ENCODE measurements around the gene GNAT2. TPM values are rescaled to one million over a fixed set of nuclear protein-coding genes. Genes with fewer than 3 reads are reported as not detected.

Gene GNAT2
- total RNA-seq, 4 donors from 2014 or later, result 0.33 TPM; not detected in 3

DNA sequence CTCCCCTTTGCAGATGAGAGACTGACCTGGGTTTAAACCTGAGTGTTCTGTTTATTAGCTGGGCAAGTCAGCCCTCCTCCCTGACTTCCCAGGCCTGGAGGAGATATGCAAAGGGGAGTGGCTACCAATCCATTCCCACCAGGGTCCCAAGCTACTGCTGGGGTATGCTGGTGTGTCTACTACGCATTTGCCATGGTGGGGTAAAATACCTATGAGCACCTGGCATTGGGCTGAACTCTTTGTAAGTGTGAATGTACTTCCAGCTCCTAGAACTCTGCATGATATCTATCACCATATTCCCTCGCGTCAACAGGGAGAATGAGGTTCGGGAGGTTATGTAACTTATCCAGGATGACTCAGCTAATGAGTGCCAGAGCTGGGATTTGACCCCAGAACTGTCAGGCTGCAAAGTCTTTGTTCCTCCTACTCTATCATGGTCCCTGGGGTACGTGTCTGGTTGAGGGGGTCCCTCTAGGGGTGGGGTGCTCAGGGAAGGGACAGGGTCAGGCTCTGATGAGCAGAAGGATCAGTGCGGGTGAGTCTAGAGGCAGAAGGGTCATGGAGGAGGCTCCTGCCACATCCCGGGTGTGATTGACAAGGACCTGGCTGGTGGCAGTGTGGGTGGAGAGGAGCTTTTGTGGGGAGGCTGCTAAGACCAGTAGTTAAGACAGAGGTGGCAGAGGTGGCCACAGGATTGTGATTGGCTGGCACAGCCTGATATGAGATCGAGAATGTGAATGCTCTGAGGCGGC lies 17.0 kb upstream of the GNAT2 start:
- no peak for TF ChIP-seq POLR2A (IDR thresholded peaks at IDR 0.05; ENCODE audit: low read depth)
- TF ChIP-seq CTCF (IDR thresholded peaks at IDR 0.05), result no peak
- TF ChIP-seq EP300 (IDR thresholded peaks at IDR 0.05), result no peak
- 66% methylated on average over 8 of the region's 9 CpGs for WGBS
- H3K4me3 ChIP-seq, result no peak overlapping the region
- peak; percentile 89 for DNase-seq (ENCODE audit: extremely low spot score)
- no peaks in the 10 kb centered on the region for H3K27me3 ChIP-seq
- no peak overlapping the region for H3K27ac ChIP-seq (replicated peaks in 1 of 4)
- peaks cover 9 to 39% (median 23%) of the 10 kb centered on the region in 4 donors for H3K4me1 ChIP-seq
- peaks cover 0 to 6% (median 4%) of the 10 kb centered on the region in 4 donors for H3K36me3 ChIP-seq
- H3K9me3 ChIP-seq, result no peaks in the 10 kb centered on the region
- intact Hi-C loops (cut with DNase I), result no loop called here

GRCh38 chr1:109635862-109636200 lies 16.4 kb upstream of the GNAT2 start:
- no peak for TF ChIP-seq CTCF (IDR thresholded peaks at IDR 0.05)
- no peak for TF ChIP-seq POLR2AphosphoS5 (IDR thresholded peaks at IDR 0.05)
- TF ChIP-seq POLR2A (IDR thresholded peaks at IDR 0.05; ENCODE audit: low read depth), result no peak
- TF ChIP-seq EP300 (IDR thresholded peaks at IDR 0.05), result no peak
- H3K9me3 ChIP-seq, result no peaks in the 10 kb centered on the region
- peaks cover 0 to 11% (median 9%) of the 10 kb centered on the region in 4 donors for H3K36me3 ChIP-seq
- intact Hi-C loops (cut with DNase I), result no loop called here
- no peak overlapping the region for H3K27ac ChIP-seq (replicated peaks in 1 of 4)
- DNase-seq (ENCODE audit: extremely low spot score), result peak; percentile 31
- peaks cover 9 to 42% (median 23%) of the 10 kb centered on the region in 4 donors for H3K4me1 ChIP-seq
- H3K27me3 ChIP-seq, result no peaks in the 10 kb centered on the region
- 80% methylated on average over 2 of the region's 2 CpGs for WGBS
- no peak overlapping the region for H3K4me3 ChIP-seq

DNA sequence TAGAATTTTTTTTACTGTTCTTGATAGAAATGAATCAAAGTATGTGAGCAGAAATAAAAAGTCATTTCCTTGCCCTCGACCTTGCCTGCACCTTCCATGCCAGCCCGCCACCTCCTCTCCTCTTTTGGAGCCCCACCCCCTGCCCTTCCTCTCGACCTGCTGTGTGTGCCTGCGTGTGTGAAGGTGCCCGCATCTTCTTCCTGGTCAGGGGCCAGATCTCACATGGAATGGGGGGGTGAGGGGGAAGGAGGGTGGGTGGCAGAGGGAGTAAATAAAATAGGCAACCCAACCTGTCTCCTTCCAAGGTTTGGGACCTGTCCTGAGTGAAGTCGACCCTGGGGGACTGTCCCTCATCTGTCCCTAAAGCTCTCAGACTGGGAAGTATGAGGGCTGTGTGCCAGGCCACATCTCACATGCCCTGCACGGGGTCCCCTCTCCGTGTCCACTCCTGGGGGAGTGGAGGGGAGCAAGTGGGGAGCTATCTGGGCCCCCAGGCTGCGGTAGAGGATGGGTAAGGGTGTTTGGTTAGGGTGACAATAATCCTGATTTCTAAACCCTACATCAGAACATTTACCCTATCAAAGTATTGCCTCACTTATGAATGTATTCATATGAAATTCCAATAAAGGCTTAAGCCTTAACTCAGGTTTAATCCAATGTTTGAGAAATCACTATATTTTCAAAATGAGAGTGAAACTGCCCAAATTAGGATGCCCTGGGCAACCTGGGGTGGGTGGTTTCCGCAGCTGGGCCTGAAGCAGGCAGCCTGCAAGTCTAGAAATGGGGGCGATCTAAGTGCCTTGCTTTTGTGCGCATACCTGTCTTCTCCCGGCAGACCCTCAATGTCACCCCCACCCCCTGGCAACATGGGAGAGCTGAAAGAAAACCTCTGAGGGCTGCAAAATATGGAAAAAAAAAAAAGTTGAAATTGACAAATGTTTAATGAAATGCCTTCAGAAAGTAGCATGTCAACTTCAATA lies 15.6 kb upstream of the GNAT2 start:
- Histone ChIP-seq H3K4me1 (peaks cover 9 to 38% (median 23%) of the 10 kb centered on the region in 4 donors), H3K27ac (replicated peaks in 1 of 4) (no peak overlapping the region), H3K27me3 (no peaks in the 10 kb centered on the region), H3K9me3 (no peaks in the 10 kb centered on the region), H3K4me3 (no peak overlapping the region), H3K36me3 (peaks cover 0 to 15% (median 13%) of the 10 kb centered on the region in 4 donors)
- TF ChIP-seq CTCF (IDR thresholded peaks at IDR 0.05), result no peak
- no peak for TF ChIP-seq POLR2A (IDR thresholded peaks at IDR 0.05; ENCODE audit: low read depth)
- no peak for TF ChIP-seq POLR2AphosphoS5 (IDR thresholded peaks at IDR 0.05)
- no peak for TF ChIP-seq EP300 (IDR thresholded peaks at IDR 0.05)
- intact Hi-C loops (cut with DNase I), result no loop called here
- DNase-seq (ENCODE audit: extremely low spot score), result peak; percentile 60
- WGBS, result 66% methylated on average over 13 of the region's 13 CpGs

- TF ChIP-seq CTCF (IDR thresholded peaks at IDR 0.05) (no peak), POLR2AphosphoS5 (IDR thresholded peaks at IDR 0.05) (no peak), EP300 (IDR thresholded peaks at IDR 0.05) (no peak), POLR2A (IDR thresholded peaks at IDR 0.05; ENCODE audit: low read depth) (no peak)
- H3K36me3 ChIP-seq, result peaks cover 4 to 22% (median 19%) of the 10 kb centered on the region in 4 donors
- WGBS, result 86% methylated on average over 6 of the region's 6 CpGs
- intact Hi-C loops (cut with DNase I), result no loop called here
- H3K27me3 ChIP-seq, result no peaks in the 10 kb centered on the region
- no peak overlapping the region for H3K27ac ChIP-seq (replicated peaks in 1 of 4)
- H3K4me3 ChIP-seq, result no peak overlapping the region
- peak; percentile 89 for DNase-seq (ENCODE audit: extremely low spot score)
- no peaks in the 10 kb centered on the region for H3K9me3 ChIP-seq
- H3K4me1 ChIP-seq, result peaks cover 9 to 35% (median 23%) of the 10 kb centered on the region in 4 donors
Observed at GRCh38 chr1:109634292-109634691, 14.9 kb upstream of the GNAT2 start.
